ENCODE measurements around the gene ARFIP1.

ARFIP1 gene

GRCh38 chr4:152805818-152806217 is 26.1 kb downstream of the ARFIP1 start:
- no peak for DNase-seq (ENCODE audit: extremely low spot score)
- POLR2A ChIA-PET: no interaction called here
- CTCF ChIA-PET: interaction anchor here (0.8 to 1.1 kb wide), 2 partner anchors 17 to 70 kb away, joined by 3 read pairs; no protein-coding TSS in a partner anchor
- TF ChIP-seq CTCF (IDR thresholded peaks at IDR 0.05; ENCODE audit: control extremely low read depth, extremely low read depth, low read depth, missing control alignments): no peak

GRCh38 chr4:152806501-152807125 is 26.9 kb downstream of the ARFIP1 start:
- TF ChIP-seq CTCF (IDR thresholded peaks at IDR 0.05; ENCODE audit: control extremely low read depth, extremely low read depth, low read depth, missing control alignments): no peak
- ChIA-PET POLR2A (no interaction called here), CTCF (no interaction called here)
- no peak for DNase-seq (ENCODE audit: extremely low spot score)

GRCh38 chr4:152807294-152807829 is 27.6 kb downstream of the ARFIP1 start:
- ChIA-PET POLR2A (no interaction called here), CTCF (no interaction called here)
- no peak for TF ChIP-seq CTCF (IDR thresholded peaks at IDR 0.05; ENCODE audit: control extremely low read depth, extremely low read depth, low read depth, missing control alignments)
- no peak for DNase-seq (ENCODE audit: extremely low spot score)

GRCh38 chr4:152808670-152809069 is 28.9 kb downstream of the ARFIP1 start:
- ChIA-PET POLR2A (no interaction called here), CTCF (interaction anchor here (1.0 to 1.5 kb wide), 3 partner anchors 9 to 20 kb away, joined by 3 to 4 read pairs (median 3); no protein-coding TSS in a partner anchor)
- no peak for TF ChIP-seq CTCF (IDR thresholded peaks at IDR 0.05; ENCODE audit: control extremely low read depth, extremely low read depth, low read depth, missing control alignments)
- no peak for DNase-seq (ENCODE audit: extremely low spot score)

DNA sequence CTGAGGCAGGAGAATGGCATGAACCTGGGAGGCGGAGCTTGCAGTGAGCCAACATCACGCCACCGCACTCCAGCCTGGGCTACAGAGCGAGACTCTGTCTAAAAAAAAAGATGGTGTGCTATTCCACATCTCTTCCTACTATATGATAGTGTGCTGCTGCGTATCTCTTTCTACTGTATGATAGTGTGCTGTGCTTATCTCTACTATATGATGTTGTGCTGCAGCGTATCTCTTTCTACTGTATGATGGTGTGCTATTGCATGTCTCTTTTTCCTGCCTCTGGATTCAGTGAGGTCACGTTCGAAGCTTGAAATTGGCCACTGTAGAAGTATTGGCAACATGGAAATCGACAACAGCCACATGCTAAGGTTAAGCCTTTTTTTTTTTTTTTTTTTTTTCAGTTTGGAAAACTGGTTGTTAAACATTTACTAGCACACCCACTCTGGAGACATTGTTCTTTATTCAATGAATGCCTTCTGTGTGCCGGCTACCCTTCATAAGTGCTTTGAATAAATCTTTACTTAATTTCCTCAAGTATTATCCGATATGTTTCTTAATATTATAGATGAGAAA is 31.0 kb downstream of the ARFIP1 start:
- CTCF ChIA-PET: interaction anchor here (1.0 to 1.4 kb wide), 2 partner anchors 11 to 36 kb away, joined by 3 read pairs; no protein-coding TSS in a partner anchor
- TF ChIP-seq CTCF (IDR thresholded peaks at IDR 0.05; ENCODE audit: control extremely low read depth, extremely low read depth, low read depth, missing control alignments): no peak
- no peak for DNase-seq (ENCODE audit: extremely low spot score)
- POLR2A ChIA-PET: no interaction called here

- POLR2A ChIA-PET: no interaction called here
- CTCF ChIA-PET: interaction anchor here (1.6 kb wide), 1 partner anchor 13 kb away, joined by 4 read pairs; no protein-coding TSS in a partner anchor
- DNase-seq (ENCODE audit: extremely low spot score): no peak
- TF ChIP-seq CTCF (IDR thresholded peaks at IDR 0.05; ENCODE audit: control extremely low read depth, extremely low read depth, low read depth, missing control alignments): no peak
Observed at GRCh38 chr4:152815078-152815477, 35.3 kb downstream of the ARFIP1 start.

All from GM10248 (cell line).